Loucy (cell line): ENCODE data around the gene BTRC.

Experiments used
- H2AFZ ChIP-seq: fragments of 200-600 bp; sonication (generic); 2 replicates; pipeline ENCODE4 v1.6.0; 2016; ENCODE audit warnings: antibody characterized with exemption, mild to moderate bottlenecking, low read length, moderate library complexity
- H3F3A ChIP-seq: fragments of 200-600 bp; 2 replicates; pipeline ENCODE4 v1.6.0; 2016; ENCODE audit warnings: antibody characterized with exemption, low read depth, mild to moderate bottlenecking
- H3K27me3 ChIP-seq: fragments of 200-600 bp; sonication (generic); 2 replicates; pipeline ENCODE4 v1.6.1; 2014; ENCODE audit warnings: low read length, mild to moderate bottlenecking; ENCODE audit not compliant: insufficient read depth, poor library complexity, severe bottlenecking
- H3K36me3 ChIP-seq: fragments of 200-600 bp; sonication (generic); 2 replicates; pipeline ENCODE4 v1.6.1; 2016; ENCODE audit warnings: low read length; ENCODE audit not compliant: insufficient read depth
- H3K4me1 ChIP-seq: fragments of 200-600 bp; sonication (generic); 2 replicates; pipeline ENCODE4 v1.5.1; 2014; ENCODE audit warnings: low read length, mild to moderate bottlenecking; ENCODE audit not compliant: insufficient read depth, poor library complexity, severe bottlenecking
- H3K4me2 ChIP-seq: fragments of 200-600 bp; sonication (generic); 2 replicates; pipeline ENCODE4 v1.6.0; 2014; ENCODE audit warnings: antibody characterized with exemption, low read length, low read depth, mild to moderate bottlenecking; ENCODE audit not compliant: poor library complexity, severe bottlenecking
- H3K4me3 ChIP-seq: fragments of 200-600 bp; sonication (generic); 2 replicates; pipeline ENCODE4 v1.5.1; 2014; ENCODE audit warnings: low read length, mild to moderate bottlenecking, mixed read lengths; ENCODE audit not compliant: poor library complexity, severe bottlenecking
- H3K79me2 ChIP-seq: fragments of 200-600 bp; sonication (generic); 2 replicates; pipeline ENCODE4 v1.6.1; 2014; ENCODE audit warnings: low read length; ENCODE audit not compliant: insufficient read depth
- H3K9ac ChIP-seq: fragments of 200-600 bp; sonication (generic); 2 replicates; pipeline ENCODE4 v1.6.0; 2014; ENCODE audit warnings: mild to moderate bottlenecking, low read depth, low read length, moderate library complexity; ENCODE audit not compliant: poor library complexity, severe bottlenecking
- H3K9me2 ChIP-seq: fragments of 200-600 bp; sonication (generic); replicated peaks from 2 replicates; pipeline ENCODE4 v1.6.1; 2016; ENCODE audit warnings: low read depth, low read length, mixed read lengths
- H3K9me3 ChIP-seq: fragments of 200-600 bp; sonication (generic); 2 replicates; pipeline ENCODE4 v1.6.1; 2014; ENCODE audit warnings: mild to moderate bottlenecking, antibody characterized with exemption, low read length, low read depth; ENCODE audit not compliant: insufficient read depth
- H4K20me1 ChIP-seq: fragments of 200-600 bp; sonication (generic); 2 replicates; pipeline ENCODE4 v1.6.0; 2014; ENCODE audit warnings: antibody characterized with exemption, low read length, mild to moderate bottlenecking; ENCODE audit not compliant: insufficient read depth, poor library complexity, severe bottlenecking
- CTCF ChIP-seq: fragments of 200-600 bp; sonication (generic); conservative IDR thresholded peaks from 2 replicates; pipeline ENCODE4 v1.5.1; 2014; ENCODE audit warnings: mild to moderate bottlenecking, antibody characterized with exemption, low read length
- EZH2phosphoT487 ChIP-seq: fragments of 200-600 bp; IDR thresholded peaks from 2 replicates; pipeline ENCODE4 v1.6.1; 2018; ENCODE audit warnings: antibody characterized with exemption, mild to moderate bottlenecking, moderate library complexity, borderline replicate concordance

BTRC gene

GRCh38 chr10:101464082-101464481, 110.1 kb downstream of the BTRC start:
- Histone ChIP-seq H3K27me3 (no peaks in the 10 kb centered on the region), H3F3A (no peaks in the 10 kb centered on the region), H3K4me1 (no peaks in the 10 kb centered on the region), H3K9ac (no peak overlapping the region), H3K36me3 (no peaks in the 10 kb centered on the region; the same call in 1 of the 2 replicates), H4K20me1 (peaks cover 6% of the 10 kb centered on the region), H3K4me3 (no peak overlapping the region), H2AFZ (no peak overlapping the region), H3K9me2 (no peaks in the 10 kb centered on the region), H3K79me2 (no peaks in the 10 kb centered on the region), H3K9me3 (no peaks in the 10 kb centered on the region), H3K4me2 (no peak overlapping the region)
- no peak for TF ChIP-seq EZH2phosphoT487
- TF ChIP-seq CTCF: no peak

- no peaks in the 10 kb centered on the region for H3K79me2 ChIP-seq
- no peaks in the 10 kb centered on the region for H3K4me1 ChIP-seq
- TF ChIP-seq EZH2phosphoT487 (no peak), CTCF (no peak)
Observed at GRCh38 chr10:101464599-101464998, 110.6 kb downstream of the BTRC start.

GRCh38 chr10:101466016-101466912, 112.3 kb downstream of the BTRC start:
- Histone ChIP-seq H3K9me3 (no peaks in the 10 kb centered on the region), H3K4me2 (no peak overlapping the region), H3F3A (no peaks in the 10 kb centered on the region), H3K4me3 (no peak overlapping the region), H3K36me3 (no peaks in the 10 kb centered on the region; the same call in 1 of the 2 replicates), H3K27me3 (no peaks in the 10 kb centered on the region), H2AFZ (no peak overlapping the region), H4K20me1 (no peaks in the 10 kb centered on the region), H3K9ac (no peak overlapping the region), H3K4me1 (no peaks in the 10 kb centered on the region), H3K9me2 (no peaks in the 10 kb centered on the region), H3K79me2 (no peaks in the 10 kb centered on the region)
- TF ChIP-seq EZH2phosphoT487: no peak
- TF ChIP-seq CTCF: no peak

More at GRCh38 chr10:101464599-101464998, 110.6 kb downstream of the BTRC start:
- Histone ChIP-seq H3K27me3 (no peaks in the 10 kb centered on the region), H3F3A (no peaks in the 10 kb centered on the region), H3K36me3 (no peaks in the 10 kb centered on the region; the same call in 1 of the 2 replicates), H2AFZ (no peak overlapping the region), H3K9ac (no peak overlapping the region), H3K9me2 (no peaks in the 10 kb centered on the region), H3K4me3 (no peak overlapping the region), H3K4me2 (no peak overlapping the region), H4K20me1 (peaks cover under 1% of the 10 kb centered on the region), H3K9me3 (no peaks in the 10 kb centered on the region)
